HL-60 (cell line): ENCODE results near the gene TMCO4.

Experiments used
- CTCF ChIP-seq: IDR thresholded peaks from one replicate; pipeline ENCODE4 v1.5.1; 2011; ENCODE audit warnings: low read length, control low read depth, inconsistent platforms; ENCODE audit not compliant: insufficient read depth
- GABPA ChIP-seq: IDR thresholded peaks from 2 replicates; pipeline ENCODE4 v1.6.1; 2012; ENCODE audit warnings: low read depth
- POLR2AphosphoS5 ChIP-seq: IDR thresholded peaks from 2 replicates; pipeline ENCODE4 v1.6.1; 2012; ENCODE audit warnings: low read depth
- REST ChIP-seq: IDR thresholded peaks from 2 replicates; pipeline ENCODE4 v1.6.1; 2012; ENCODE audit warnings: low read depth; ENCODE audit not compliant: insufficient replicate concordance
- SPI1 ChIP-seq: IDR thresholded peaks from 2 replicates; pipeline ENCODE4 v1.6.1; 2012; ENCODE audit warnings: low read depth, mild to moderate bottlenecking, borderline replicate concordance

- no peak for TF ChIP-seq CTCF
- TF ChIP-seq REST, result no peak
- no peak for TF ChIP-seq SPI1
- TF ChIP-seq GABPA, result no peak
- TF ChIP-seq POLR2AphosphoS5, result no peak
Observed at GRCh38 chr1:19682257-19682656, 117.5 kb downstream of the TMCO4 start.
